NCI-H2107 treated with DMSO at 0.1 percent for 48 hours (cell line): ENCODE results near the gene TAS2R41.
"Not testable (repeated sequence)": the region's sequence is repeated elsewhere in the genome, so short reads cannot be mapped to it uniquely, and the experiment has no call there.

Experiments
- DNase-seq: peaks from one replicate; lab custom pipeline; 2025; ENCODE audit not compliant: unreplicated experiment; lab: John Stamatoyannopoulos, UW

The TAS2R41 gene

DNA sequence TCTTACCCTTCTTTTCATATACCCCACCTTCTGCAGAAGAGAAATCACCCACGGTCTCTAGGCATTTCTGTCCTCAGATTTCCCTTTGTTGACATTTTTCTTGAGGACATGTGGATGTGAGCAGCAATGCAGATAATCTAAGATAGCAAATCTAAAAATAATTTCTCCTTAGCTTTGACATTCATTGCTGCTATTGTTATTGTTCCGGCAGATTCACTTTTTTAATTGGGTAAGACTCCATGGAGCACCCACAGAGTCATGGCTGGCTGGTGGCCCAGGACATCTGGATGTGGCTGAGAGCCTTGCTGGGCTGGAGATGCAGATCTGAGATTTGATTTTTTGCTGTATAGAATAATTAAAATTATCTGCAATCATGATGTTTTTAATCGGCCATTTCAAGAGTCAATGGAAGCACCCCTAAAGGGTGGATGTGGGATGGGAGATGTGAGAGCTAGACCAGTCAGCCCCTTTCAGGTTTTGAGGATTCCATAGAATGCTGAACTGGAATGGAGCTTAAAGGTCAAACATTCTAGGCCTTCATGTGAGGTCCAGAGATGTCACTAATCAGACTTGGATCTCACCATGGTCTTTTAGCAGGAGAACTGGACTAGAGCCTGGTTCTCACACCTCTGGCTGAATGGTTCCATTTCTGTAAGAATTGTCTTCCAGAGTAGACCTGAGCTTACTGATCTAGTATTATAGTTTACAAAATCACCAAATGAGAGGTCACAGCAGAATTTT lies 37.5 kb downstream of the TAS2R41 start:
- DNase-seq = no peak

DNA sequence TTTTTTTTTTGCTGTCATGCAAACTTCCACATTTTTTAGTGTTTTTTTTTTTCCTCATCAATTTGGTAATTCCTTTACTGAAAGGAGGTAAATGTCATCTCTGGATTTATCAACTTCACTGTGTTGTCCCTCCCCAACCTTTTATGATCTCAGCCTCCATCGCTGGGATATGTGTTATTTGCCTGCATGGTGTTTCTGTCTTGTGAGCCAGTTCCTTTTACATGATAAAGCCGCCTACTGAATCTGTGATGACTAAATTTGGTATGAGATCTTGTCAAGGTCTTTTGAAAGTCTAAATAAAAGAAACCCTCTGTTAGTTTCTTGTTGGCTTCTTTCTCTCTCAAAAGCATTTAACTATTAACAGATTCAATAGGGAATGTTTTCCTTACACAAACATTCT lies 39.3 kb downstream of the TAS2R41 start:
- no peak for DNase-seq

DNA sequence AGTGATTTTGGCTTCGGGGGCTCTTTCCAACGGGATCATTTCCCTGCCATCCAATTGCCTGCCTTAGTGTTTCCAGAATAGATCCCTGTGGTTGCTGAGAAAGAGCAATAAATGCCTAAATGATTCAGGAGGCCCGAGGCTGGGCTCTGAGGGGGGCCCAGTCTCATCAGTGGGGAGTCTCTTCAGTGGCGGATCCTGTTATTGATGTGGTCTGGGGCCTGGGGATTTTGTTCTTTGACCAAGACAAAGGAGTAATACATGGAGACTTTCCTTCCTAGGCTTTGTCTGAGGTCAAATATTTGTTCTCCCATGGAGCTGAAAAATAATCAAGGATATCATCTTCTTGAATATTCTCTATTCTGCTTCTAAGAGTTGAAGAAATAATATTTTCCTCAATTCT lies 40.8 kb downstream of the TAS2R41 start:
- no peak for DNase-seq

DNA sequence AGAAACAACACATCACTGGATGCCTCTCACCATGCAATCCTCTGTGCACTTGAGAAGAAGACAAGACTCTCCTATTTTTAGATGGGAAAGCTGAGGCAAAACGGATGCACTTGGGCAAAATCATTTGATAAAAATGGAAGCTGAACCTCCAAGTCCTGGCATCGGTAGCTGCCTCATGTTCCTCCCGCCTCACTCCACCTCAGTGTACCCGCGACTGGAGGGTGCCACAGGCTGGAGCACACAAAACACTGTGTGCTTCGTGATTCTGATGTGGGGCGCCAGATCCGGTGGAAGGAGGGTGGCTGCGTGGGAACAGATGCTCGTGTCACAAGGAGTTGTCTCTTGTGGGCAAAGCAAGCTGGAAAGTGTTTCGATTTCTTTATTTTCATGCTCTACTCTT lies 41.3 kb downstream of the TAS2R41 start:
- no peak for DNase-seq

DNA sequence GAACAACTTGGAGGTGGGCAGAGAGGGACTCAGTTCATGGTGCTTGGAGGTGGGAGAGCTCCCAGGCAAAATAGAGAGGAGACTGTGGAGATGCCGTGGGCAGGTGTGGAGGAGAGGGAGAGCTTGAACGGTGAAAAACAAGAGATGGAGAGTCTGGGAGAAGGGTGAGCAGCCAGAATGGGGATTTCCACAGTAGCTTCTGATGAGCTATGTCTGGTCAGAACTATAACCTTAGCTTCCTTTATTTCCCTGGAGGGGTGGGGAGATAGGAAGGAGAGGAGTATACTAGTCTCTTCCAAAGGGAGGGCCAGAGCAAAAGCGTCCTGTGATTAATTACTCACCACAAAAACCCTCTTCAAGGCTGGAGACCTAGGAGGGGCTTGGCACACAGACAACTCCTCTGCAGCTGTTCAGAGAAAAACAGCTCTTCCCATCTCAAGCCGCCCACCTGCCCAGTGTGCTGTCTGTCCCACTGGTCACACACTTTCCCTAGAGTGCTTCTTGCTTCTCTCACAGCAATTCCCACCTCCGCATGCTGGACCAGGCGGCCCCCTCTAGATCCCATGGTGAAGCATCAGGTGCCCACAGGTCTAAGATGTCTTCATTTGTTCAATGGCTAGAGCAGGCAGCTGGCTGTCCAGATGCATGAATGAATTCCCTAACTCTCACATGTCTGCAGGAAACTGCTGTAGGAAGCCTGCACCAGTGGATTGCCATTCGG lies 41.9 kb downstream of the TAS2R41 start:
- DNase-seq = no peak

DNA sequence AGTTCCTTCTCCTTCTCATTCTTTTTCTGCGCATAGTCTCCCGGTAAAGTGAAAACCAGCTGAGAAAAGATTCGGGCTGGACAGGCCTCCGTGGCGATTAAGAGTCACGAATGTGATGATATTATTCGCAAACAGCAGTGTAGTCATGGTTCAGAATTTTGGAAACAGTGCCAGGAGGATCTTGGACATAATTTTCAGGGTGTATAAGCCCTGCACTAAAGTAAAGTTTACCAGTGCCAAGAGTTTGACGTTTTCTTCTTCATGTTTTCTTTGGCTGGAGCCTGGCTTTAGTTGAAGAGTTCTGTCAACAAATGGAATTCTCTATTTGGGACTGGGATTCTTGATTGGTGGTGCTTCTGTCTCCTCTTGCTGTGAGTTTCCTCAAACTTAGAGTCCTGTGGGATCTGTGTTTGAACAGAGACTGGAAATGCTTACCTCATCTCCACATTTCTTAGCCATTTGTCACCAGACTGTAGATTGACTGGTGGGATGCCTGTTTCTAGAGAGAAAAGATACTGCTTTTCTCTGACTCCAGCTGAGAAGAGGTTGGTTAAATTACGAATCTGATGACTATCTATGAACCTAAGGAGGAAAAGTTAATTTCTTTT lies 44.7 kb downstream of the TAS2R41 start:
- DNase-seq = not testable (repeated sequence)
